ENCODE data around the gene LGR6.
A peak's percentile ranks its signal among the peaks of the same experiment; 100 is the strongest.

LGR6 gene

GRCh38 chr1:202148391-202148790, 45.2 kb upstream of the LGR6 start (continued):
- no peak for TF ChIP-seq ZNF768 (tag by site-specific recombination; IDR thresholded peaks at IDR 0.05)
- no peak for TF ChIP-seq ZNF501 (tag by site-specific recombination; IDR thresholded peaks at IDR 0.05)
- TF ChIP-seq ZNF626 (tag by site-specific recombination; IDR thresholded peaks at IDR 0.05) = no peak
- no peak for TF ChIP-seq ZNF391 (tag by site-specific recombination; IDR thresholded peaks at IDR 0.05; ENCODE audit: borderline replicate concordance, low read depth)
- no peak for TF ChIP-seq ZNF248 (tag by site-specific recombination; IDR thresholded peaks at IDR 0.05)
- no peak for TF ChIP-seq ZNF621 (tag by site-specific recombination; IDR thresholded peaks at IDR 0.05)
- no peak for TF ChIP-seq MZF1 (tag by site-specific recombination; IDR thresholded peaks at IDR 0.05; ENCODE audit: borderline replicate concordance)

GRCh38 chr1:202149566-202149965, 44.0 kb upstream of the LGR6 start:
- no peaks in the 10 kb centered on the region for H3K9me3 ChIP-seq (ENCODE audit: control insufficient read depth, insufficient read depth, low read depth, low read length)
- H3K36me3 ChIP-seq (ENCODE audit: control insufficient read depth in 2 of 2, insufficient read depth in 1 of 2, low read length in 2 of 2) = no peaks in the 10 kb centered on the region
- TF ChIP-seq ELK4 (IDR thresholded peaks at IDR 0.05; ENCODE audit: borderline replicate concordance, low read depth, low read length) = no peak
- TF ChIP-seq SCRT2 (tag by site-specific recombination; IDR thresholded peaks at IDR 0.05) = peak; percentile 46; the same call in 1 of the 2 replicates
- 0 out of 2 replicates have a peak, but pooled peaks have one; percentile 26 for TF ChIP-seq SCRT1 (tag by site-specific recombination; IDR thresholded peaks at IDR 0.05; ENCODE audit: borderline replicate concordance)
- POLR2A ChIA-PET = no interaction called here
- CTCF ChIA-PET = interaction anchor here (0.6 to 1.2 kb wide), 2 partner anchors 14 to 788 kb away, joined by 3 to 6 read pairs; no protein-coding TSS in a partner anchor
- H3K4me1 ChIP-seq (ENCODE audit: control insufficient read depth, insufficient read depth, low read length) = no peaks in the 10 kb centered on the region; the same call in 1 of the 2 replicates
- H3K4me3 ChIP-seq (ENCODE audit: low read depth, low read length) = no peak overlapping the region
- no peak overlapping the region for H3K27ac ChIP-seq (ENCODE audit: extremely low read depth, low read depth, low read length)

- Histone ChIP-seq H3K4me3 (ENCODE audit: low read depth, low read length) (no peak overlapping the region), H3K27ac (ENCODE audit: extremely low read depth, low read depth, low read length) (no peak overlapping the region), H3K36me3 (ENCODE audit: control insufficient read depth in 2 of 2, insufficient read depth in 1 of 2, low read length in 2 of 2) (no peaks in the 10 kb centered on the region), H3K4me1 (ENCODE audit: control insufficient read depth, insufficient read depth, low read length) (no peaks in the 10 kb centered on the region; the same call in 1 of the 2 replicates), H3K9me3 (ENCODE audit: control insufficient read depth, insufficient read depth, low read depth, low read length) (no peaks in the 10 kb centered on the region)
- POLR2A ChIA-PET = no interaction called here
- CTCF ChIA-PET = interaction anchor here (0.6 to 1.2 kb wide), 2 partner anchors 14 to 788 kb away, joined by 3 to 6 read pairs; no protein-coding TSS in a partner anchor
- TF ChIP-seq KLF16 (tag by site-specific recombination; IDR thresholded peaks at IDR 0.05) = no peak
- no peak for TF ChIP-seq GFI1B (tag by site-specific recombination; IDR thresholded peaks at IDR 0.05)
- TF ChIP-seq OSR2 (tag by site-specific recombination; IDR thresholded peaks at IDR 0.05) = no peak
These were observed 43.4 kb upstream of the LGR6 start for GRCh38 chr1:202150187-202150586.

GRCh38 chr1:202150602-202151001, 43.0 kb upstream of the LGR6 start:
- TF ChIP-seq SP3 (tag by site-specific recombination; IDR thresholded peaks at IDR 0.05) = no peak
- TF ChIP-seq MYNN (tag by site-specific recombination; IDR thresholded peaks at IDR 0.05; ENCODE audit: borderline replicate concordance) = no peak
- no peak for TF ChIP-seq ZNF510 (tag by site-specific recombination; IDR thresholded peaks at IDR 0.05; ENCODE audit: insufficient replicate concordance)
- no peak for TF ChIP-seq PRDM10 (tag by site-specific recombination; IDR thresholded peaks at IDR 0.05)
- TF ChIP-seq ZNF174 (tag by site-specific recombination; IDR thresholded peaks at IDR 0.05) = no peak
- no peak for TF ChIP-seq ZNF311 (tag by site-specific recombination; IDR thresholded peaks at IDR 0.05; ENCODE audit: borderline replicate concordance)
- no peak for TF ChIP-seq BCL6B (tag by site-specific recombination; IDR thresholded peaks at IDR 0.05)
- TF ChIP-seq ZNF112 (tag by site-specific recombination; IDR thresholded peaks at IDR 0.05) = no peak
- no peak for TF ChIP-seq ZSCAN30 (tag by site-specific recombination; IDR thresholded peaks at IDR 0.05)
- no peak for TF ChIP-seq ZNF777 (tag by site-specific recombination; IDR thresholded peaks at IDR 0.05; ENCODE audit: borderline replicate concordance)
- TF ChIP-seq ZNF626 (tag by site-specific recombination; IDR thresholded peaks at IDR 0.05) = no peak
- no peak overlapping the region for H3K27ac ChIP-seq (ENCODE audit: extremely low read depth, low read depth, low read length)
- CTCF ChIA-PET = interaction anchor here (1.2 kb wide), 1 partner anchor 15 kb away, joined by 6 read pairs; no protein-coding TSS in a partner anchor
- no peaks in the 10 kb centered on the region; the same call in 1 of the 2 replicates for H3K4me1 ChIP-seq (ENCODE audit: control insufficient read depth, insufficient read depth, low read length)
- H3K9me3 ChIP-seq (ENCODE audit: control insufficient read depth, insufficient read depth, low read depth, low read length) = no peaks in the 10 kb centered on the region
- H3K4me3 ChIP-seq (ENCODE audit: low read depth, low read length) = no peak overlapping the region
- H3K36me3 ChIP-seq (ENCODE audit: control insufficient read depth in 2 of 2, insufficient read depth in 1 of 2, low read length in 2 of 2) = no peaks in the 10 kb centered on the region
- POLR2A ChIA-PET = no interaction called here
